ENCODE measurements around the gene SEC16A.
A peak's percentile ranks its signal among the peaks of the same experiment; 100 is the strongest.

The SEC16A gene

DNA sequence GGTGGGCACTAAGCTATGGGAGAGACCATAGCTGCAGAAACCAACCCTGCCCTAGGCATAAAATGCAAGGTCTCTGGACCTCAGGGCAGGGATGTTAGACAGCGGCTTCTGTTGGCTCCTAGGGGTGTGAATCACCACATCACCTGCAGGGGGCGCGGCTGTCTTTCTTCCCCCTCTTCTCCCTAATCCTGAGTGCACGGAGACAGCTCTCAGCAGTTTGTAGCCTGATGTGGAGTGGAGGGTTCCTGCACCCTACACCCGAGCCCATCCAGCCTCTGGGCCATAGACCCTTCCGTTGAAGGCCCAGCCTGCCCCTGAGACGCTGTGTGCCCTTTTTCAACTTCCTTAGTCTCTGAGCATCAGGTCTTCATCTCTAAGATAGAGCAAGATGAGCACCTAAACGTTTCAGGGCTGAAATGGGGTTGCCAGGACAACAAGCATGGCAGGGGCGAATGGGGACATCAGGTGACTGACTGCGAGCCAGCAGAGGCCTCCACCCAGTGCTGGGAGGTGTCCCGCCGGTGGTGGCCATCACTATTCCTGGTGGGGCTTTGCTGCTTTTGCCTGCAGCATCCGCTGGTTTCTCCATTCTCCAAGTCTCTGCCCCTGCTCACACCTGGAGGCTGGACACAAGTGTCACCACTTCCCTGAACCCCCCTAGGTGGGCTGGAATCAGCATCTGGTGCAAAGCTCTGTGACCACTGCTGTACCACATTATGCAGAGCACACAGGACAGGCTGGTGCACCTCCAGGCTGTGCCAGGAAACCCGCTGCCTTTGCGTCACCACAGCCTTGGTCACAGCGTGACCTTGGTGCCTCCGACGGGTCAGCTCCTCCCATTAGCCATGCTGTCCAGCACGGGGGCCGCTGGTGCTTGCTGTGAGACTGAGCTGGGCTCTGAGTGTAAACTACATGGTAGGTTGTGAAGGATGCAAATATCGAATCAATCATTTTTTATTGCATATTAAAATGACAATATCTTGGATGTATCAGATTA is 2.5 kb upstream of the SEC16A start:
- DNase-seq (ENCODE audit: low read depth, low spot score) = peak; percentile 57

DNA sequence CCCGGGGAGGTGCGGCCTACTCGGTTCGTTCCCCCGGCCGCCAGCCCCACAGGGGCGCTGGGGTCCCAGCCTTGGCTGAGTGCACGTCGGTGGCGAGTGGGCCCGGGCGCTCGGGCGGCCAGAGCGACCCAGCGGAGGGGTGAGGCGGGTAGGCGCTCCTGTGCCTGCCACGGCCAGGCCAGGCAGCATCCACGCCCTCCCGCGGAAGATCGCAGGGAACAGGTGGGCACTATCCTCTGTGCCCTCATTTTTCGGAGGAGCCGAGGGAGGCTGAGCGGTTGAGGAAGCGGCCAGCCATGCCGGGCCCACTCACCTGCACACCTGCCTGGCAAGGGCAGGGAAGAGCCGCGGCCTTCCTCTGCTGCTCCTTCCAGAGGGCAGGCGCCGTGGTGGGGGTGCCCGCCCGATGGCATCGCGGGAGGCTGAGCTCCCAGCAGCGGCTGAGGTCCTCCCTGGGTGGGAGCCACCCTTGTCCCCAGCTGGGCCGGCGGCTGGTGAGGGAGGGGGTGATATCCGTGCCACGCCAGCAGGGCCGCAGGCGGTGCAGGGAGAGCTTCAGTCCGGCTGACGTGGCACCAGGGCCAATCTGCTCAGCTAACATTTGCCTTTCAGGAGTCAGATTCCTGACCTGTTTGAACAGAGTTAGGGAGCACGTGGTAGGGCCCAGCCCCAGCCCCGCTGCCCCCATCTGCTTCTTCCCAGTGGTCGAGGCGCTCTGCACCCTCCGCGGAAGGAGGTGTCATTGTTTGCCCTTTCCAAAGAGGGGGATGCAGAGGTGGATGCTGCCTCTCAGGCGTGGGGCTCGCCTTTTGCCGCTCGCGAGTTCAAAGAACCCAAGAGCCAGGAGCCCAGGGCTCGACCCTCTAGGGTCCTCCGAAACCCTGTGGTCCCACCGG is 1.6 kb upstream of the SEC16A start:
- no peak for DNase-seq (ENCODE audit: low read depth, low spot score)

DNA sequence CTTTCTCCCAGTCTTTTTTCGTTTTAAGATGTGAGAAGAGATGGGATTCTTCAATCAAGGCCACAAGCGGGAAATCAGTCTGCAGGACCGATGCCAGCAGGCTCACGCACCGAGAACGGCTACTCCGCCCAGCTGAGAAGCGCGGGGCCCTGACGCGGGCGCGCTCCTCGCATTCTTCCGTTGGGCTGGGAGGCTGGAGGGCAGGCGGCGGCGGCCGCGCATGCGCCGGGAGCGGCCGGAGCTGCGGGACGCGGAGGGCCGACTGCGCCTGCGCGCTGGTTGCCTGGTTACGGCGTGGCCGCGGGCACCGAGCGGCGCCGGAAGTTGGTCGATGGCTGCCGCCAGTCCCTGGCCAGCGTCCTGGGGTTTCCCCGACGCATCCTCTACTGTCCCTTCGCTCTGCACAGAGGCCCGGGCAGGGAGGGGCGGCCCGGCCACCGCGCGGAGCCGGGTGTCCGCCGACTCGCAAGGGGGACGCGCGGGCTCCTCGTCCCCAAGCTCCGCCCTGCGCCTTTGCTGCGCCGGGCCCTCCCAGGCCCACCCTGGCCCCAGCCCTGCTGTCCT is 831 bp upstream of the SEC16A start:
- DNase-seq (ENCODE audit: low read depth, low spot score) = peak; percentile 64

DNA sequence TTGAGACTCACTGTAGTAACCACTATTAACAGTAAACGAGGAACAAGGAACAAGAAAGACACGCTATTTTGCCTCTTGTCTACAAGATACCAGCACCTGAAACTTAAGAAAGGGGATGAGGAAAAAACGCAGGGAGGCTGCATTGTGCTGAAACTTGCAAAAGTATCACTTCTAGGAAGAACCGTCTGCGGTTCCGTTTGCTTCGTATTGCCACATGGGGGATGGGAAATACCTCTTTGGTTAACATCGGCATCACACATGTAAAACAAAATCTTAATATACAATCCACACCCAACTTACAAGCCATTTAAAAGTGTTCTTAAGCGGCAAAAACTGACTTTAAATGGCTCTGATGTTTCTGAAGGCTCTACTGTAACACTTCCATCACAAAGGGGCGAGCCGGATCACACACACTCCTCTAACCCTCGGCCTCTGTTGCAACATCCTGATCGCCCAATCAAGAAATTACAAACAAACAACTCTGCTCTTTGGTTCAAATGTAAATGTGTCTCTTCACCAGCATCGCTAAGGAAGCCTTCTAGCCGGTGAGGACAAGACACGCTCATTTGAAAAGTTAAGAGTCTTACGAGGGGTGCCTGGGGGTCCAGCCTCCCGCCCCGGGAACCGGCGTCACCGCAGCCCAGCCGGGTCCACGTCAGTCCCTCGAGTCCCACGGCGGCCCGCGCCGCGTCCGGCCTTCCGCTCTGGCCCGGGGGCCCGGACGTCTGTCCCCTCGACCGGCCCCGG is 621 bp downstream of the SEC16A start:
- no peak for DNase-seq (ENCODE audit: low read depth, low spot score)

DNA sequence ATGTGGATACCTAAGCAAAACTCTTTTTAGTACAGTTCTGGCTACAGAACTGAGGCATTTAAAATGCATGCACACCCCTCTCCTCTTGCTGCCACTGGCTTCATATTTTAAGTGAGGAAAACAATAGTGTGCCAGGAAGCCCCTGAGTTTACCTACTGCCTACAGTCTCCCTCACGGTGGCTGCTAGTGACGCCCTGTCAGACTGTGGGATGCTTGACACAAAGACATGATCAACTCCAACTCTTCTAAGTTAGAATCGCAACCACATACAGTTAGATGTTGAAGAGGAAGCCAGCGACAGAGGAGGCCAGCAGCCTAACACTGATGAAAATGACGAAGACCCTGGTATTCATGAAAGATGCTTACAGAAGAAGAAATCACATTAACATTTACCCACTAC is 1.3 kb downstream of the SEC16A start:
- no peak for DNase-seq (ENCODE audit: low read depth, low spot score)

DNA sequence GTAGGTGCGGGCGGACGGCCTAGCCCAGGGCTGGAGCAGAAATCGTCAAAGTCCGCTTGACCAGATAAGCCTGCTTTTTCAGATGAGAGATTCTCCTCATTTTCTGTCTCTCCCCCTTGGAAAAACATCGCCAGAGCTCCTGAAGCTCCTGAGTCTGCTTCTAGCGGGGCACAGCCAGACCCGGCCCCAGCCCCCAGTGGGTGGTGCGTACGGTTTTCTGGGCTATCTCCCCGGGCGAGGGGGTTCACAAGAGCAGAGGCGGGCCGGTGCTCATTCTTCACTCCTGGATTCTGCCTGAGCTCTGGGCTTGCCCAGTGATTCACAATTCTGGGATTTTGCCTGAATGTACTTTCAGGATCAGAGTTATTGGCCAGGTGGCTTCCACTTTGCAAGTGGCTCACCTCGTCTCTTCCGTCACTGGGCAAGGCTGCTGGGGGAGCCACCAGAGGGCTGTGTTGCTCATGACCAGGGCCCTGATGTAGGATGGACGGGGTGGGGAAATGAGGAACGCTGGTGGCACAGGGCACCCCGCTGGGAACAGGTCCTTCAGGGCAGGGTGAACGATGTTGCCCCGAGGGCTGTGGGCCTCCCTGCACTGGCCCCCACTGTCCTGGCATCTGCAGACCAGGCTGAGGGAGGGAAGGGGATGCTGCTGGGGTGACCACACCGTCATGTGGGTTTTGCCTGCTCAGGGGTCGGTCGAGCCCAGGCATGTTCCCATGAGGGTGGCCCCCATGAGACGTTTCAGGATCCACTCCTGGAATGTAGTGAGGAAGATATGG is 6.3 kb downstream of the SEC16A start:
- no peak for DNase-seq (ENCODE audit: low read depth, low spot score)

DNA sequence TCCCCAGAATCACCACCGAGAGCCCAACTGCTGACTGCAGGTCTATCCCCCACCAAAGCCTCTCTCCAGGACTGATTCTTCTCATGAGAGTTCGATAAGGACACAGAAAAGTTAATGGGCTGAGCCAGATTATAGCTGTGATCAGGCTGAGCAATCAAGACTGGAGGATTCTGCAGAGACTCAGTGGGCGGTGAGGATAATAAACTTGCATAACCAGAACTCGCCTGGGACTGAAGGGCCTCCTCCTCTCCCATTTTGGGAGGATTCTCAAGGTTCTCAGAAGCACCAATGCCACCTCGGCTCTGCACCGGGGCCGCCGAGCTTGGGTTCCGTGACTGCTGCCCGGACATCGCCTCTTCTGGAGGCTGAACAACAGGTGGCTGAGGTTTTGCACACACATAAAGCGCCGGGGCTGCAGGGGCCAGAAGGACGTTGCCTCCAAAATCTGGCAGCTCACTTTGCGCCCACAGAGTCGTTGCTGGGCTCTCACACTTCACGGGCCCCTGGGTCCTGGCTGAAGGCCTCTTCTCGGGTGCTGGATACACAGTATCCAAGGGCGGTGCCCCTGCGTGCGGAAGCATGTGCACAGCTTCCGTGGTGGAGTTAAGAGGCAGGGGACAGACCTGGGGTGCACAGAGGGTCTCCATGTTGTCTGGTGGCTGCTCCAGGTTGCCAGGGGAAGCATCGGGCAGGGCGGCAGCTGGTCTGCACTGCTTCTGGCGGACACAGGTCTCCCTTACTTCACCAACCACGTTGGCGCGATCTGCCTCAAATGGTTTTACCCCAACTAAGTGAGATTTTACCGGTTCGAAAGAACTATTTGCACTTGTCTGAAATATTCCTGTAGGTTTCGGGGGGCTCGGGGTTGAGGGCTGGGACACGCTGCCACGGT is 7.6 kb downstream of the SEC16A start:
- DNase-seq (ENCODE audit: low read depth, low spot score) = no peak

DNA sequence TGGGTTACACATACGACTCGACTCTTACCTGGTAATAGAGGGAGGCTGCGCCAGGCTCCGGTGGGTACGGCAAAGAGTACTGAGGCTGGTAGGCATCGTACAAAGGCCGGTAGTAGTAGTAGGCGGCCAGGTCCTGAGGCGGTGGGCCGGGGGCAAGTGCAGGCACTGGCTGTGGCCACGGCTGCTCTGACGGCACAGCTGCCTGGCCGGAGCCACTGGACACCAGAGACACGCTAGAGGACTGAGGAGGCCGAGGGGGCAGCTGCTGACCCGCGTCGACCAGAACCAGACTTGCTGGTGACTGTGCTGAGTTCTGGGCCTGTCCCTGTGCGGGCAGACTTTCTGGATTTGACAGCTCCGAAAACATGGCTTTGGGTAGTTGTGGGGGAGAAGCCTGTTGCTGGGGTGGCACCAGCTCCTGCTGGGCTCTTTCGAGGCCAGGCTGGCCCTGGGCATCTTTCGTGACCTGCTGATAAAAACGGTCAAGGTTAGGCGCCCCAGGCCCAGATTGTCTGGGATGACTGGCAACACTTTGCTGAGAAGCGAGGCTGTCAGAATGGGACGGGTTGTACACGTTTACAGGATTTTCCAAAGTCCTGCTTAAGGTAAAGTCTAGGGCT is 8.7 kb downstream of the SEC16A start:
- no peak for DNase-seq (ENCODE audit: low read depth, low spot score)

DNA sequence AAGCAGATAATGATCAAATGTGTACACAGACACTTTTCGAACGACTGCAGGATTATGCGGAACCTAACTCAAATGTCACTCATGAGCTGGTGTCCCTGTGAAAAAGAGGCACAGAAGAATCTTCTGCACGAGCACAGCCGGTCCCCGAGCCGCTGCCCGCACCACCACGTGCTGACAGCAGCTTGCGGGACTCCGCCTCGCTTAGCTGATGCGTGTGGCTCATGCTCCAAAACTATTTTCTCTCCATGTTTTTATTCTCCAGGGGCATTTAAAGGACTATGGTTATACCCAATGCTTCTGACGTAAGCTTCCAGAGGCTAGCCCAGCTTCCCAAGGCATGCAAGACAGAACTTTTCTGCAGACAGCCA is 9.5 kb downstream of the SEC16A start:
- DNase-seq (ENCODE audit: low read depth, low spot score) = no peak

DNA sequence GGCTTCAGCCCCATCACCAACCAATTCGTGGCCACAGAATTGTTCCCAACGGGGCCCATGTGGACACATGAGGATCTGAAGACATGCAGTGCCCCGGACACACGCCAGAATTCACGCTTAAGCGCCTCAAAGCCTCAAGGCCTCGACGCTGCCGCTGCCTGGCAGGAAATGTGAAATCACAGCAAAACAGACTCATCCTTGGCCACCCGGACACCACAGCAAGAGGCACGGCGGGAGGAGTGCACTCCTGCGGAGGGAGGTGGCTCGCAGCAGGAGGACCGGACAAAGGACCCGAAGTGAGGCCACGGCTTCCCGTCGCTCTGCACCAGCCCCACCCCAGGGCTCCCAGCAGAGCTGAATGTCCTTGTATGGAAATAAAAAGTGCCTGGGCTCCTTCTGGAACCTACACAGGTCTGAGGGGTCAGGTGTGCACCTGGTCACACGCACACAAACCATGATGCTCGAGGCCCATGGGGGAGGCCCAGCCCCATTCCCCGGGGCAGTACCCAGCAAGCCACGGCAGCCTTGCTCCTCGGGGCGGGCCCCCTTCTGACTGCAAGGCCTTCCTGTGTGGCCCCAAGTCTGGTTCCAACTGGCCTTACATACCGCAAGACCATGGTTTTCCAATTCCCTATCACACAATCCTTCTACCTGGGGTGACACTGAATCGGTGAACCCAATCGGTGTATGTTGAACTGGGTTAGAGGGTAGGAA is 10.0 kb downstream of the SEC16A start:
- DNase-seq (ENCODE audit: low read depth, low spot score) = no peak

DNA sequence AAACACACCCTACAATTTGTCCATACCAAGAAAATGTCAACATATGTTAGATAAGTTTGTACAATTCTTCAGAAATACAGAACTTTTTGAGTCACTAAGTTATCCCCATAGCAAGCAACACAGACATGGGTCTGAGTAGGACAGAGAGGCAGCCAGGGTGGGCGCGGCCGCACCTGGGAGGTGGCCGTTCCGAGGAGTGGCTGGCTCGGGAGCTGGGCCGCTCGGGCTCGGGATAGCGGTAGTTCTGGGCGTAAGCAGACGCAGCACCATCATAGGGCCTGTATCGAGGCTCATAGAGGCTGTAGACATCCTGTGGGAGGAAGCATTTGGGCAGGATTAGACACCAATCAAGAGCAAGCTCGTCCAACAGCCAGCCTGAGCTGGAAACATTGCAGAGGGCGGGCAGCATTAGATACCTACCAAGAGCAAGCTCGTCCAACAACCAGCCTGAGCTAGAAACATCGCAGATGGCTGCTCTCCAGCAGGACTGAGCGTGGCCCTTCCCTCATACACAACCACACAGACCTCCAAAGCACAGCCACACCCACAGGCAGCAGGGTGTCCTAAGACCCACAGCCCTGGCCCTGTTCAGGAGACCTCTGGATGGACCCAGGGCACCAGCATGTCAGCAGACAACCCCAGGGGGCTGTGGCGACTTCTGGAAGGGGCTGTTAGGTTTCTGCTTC is 10.9 kb downstream of the SEC16A start:
- DNase-seq (ENCODE audit: low read depth, low spot score) = no peak

DNA sequence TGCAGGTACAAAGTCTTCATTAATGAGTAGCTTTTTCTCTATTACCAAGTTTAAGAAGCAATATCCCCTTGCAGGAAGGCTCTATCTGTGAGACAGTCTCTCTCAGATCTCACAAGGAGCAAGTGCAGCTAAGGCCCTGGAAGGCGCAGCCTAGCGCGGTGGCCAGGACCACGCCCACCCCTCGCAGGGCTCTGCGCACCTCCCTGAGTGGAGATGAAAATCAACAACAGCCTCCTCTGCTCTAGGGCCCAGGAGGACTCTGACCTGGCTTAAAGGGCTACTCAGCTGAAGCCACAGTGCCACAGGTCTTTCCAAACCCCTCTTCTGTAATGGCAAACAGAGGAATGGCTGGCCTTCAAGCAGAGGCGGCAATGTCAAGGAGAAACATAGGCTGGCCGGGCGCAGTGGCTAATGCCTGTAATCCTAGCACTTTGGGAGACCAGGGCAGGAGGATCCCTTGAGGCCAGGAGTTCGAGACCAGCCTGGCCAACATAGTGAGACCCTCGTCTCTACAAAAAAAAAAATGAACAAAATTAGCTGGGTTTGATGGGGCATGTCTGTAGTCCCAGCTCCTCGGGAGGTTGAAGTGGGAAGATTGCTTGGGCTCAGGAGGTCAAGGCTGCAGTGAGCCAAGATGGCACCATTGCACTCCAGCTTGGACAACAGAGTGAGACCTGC is 11.9 kb downstream of the SEC16A start:
- DNase-seq (ENCODE audit: low read depth, low spot score) = no peak

DNA sequence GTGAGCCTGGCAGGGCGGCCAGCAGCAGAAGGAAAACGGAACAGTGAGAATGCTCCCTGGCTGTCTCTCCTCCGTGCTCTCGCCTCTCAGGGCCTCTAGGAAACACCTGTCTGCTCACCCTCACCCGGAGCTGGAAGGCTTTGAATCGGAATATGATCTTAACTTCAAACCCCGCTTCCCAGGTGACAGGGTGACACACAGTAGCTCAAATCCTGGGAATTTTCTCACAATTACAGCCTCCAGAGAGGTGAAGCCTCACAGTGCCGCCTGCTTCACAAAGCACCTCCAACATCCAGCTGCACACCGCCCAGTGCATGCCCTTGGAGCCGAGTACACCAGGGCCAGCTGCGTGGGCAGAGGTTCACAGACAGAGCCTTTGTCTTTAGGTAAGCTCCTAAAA is 12.5 kb downstream of the SEC16A start:
- DNase-seq (ENCODE audit: low read depth, low spot score) = no peak

DNA sequence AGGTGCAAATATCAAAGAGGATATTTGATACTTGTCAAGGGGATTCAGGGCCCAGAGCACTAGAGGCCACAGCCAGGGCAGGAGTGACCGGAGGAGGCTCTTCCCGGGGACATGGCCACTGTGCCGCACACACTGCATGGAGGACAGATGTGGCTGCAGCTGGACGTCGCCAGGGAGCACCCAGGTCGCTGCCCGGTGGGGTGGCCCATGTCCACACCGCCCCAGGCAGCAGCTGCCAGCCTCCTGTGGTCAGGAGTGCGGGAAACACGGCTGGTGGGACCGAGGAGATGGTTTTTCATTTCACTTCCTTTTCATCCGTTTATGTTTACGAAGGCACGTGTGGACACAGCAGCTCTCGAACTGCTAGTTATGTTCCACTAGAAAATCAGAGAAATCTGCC is 15.1 kb downstream of the SEC16A start:
- DNase-seq (ENCODE audit: low read depth, low spot score) = no peak

DNA sequence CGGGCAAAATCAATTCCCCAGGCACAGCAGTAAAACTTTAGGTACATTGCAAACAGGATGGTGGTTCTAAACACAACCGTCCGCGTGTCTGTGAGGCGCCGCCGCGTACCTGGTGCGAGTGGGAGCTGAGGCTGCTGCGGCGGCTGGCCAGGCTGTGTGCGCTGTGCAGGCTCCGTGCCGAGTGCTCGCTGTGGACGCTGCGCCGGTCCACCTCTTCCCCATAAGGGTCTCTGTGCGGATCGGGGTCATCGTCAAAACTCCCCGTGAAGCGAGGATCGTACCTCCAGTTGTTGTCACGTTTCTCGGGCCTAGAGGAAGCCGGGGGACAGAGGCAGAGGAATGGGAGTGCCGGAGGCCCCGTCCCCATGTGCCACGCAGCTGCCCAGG is 16.7 kb downstream of the SEC16A start:
- no peak for DNase-seq (ENCODE audit: low read depth, low spot score)

DNA sequence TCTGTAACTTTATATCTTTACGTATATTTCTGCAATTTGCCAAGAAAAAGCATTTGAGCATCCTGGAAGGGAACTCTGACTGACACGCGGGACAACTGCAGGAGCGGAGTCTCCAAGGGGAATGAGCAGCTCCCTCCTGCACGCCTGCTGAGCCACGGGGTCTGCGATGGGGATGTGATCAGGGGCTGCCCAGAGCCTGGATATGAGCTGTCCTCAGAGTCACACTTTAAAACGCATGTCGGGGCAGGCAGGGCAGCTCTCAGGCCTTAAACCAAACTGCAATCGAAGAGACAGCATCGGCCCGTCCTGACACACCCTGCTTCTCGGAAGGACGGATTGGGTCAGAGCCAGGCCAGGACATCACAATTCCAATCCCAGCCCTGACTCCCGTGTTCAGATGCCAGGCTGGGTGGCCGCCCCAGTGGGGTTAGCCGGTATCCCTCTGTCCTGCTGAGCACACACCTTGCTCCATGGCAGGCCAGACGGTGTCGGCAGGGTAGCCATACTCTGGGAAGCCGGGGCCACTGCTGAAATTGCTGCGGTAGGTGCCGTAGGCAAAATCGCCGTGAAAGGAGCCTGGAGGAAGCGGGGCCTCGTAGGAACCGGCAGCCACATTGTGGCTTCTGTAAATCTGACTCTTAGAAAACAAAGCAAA is 17.2 kb downstream of the SEC16A start:
- no peak for DNase-seq (ENCODE audit: low read depth, low spot score)

DNA sequence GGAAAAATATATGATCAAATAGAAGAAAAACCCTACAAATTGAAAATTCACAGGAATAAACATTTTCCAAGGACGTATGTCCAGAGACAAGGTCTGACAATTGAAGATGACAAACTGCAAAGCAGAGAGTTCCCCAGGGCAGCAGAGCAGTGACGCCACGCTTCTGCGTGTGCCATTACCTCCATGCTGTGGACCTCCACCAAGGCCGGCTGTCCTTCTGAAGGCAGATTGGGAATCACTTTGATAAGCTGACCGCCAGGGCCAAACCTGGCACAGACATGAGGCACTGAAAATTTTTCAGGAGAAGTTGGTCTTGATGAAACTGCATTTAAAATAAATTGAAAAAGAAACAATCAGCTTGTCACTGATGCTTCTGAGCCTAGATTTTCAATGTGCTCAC is 18.6 kb downstream of the SEC16A start:
- no peak for DNase-seq (ENCODE audit: low read depth, low spot score)

Data from smooth muscle cell of the brain vasculature (primary cell).